HepG2 (cell line): ENCODE data around the gene PTPN3. TPM values are rescaled to one million over a fixed set of nuclear protein-coding genes. Genes with fewer than 3 reads are reported as not detected.
A peak's percentile ranks its signal among the peaks of the same experiment; 100 is the strongest.

Experiments
- ATAC-seq: fragments of 200-7000 bp; cut with Tn5 transposase; 3 replicates; pipeline ENCODE4 v1.9.1; 2020; ENCODE audit warnings: mild to moderate bottlenecking, moderate library complexity
- BruUV-seq: library from RNA; stranded (reverse); fragments of 400-500 nt; replicated peaks from 2 replicates; lab custom pipeline; 2021; lab: Mats Ljungman, UMichigan
- CTCF ChIA-PET: fragments of 300-600 bp; formaldehyde crosslinking; extraction: SDS; loops from one replicate; lab custom pipeline; 2021; ENCODE audit warnings: low total read pairs, inconsistent platforms, low intra/inter-chr PET ratio; lab: Yijun Ruan, JAX
- POLR2A ChIA-PET: fragments of 350-600 bp; sonication (Branson Sonifier 250); formaldehyde crosslinking; loops from one replicate; lab custom pipeline; 2020; ENCODE audit warnings: antibody characterized with exemption, inconsistent platforms; lab: Yijun Ruan, JAX
- DNase-seq: peaks from one replicate; pipeline ENCODE4 v3.0.0-alpha.2; 2015; ENCODE audit warnings: low spot score
- FAIRE-seq: peaks from 3 replicates; lab custom pipeline; 2011; peaks lifted over from hg19 to GRCh38; lab: Jason Lieb, UNC
- H2AFZ ChIP-seq: one replicate; pipeline ENCODE4 v1.6.1; 2011; ENCODE audit warnings: low read length, inconsistent platforms
- H3K27ac ChIP-seq: fragments of 300-600 bp; 3 replicates; pipeline ENCODE4 v1.8.0; 2011; ENCODE audit warnings: mixed run types, mild to moderate bottlenecking, mixed read lengths, low read length, inconsistent platforms; ENCODE audit not compliant: insufficient read depth; ENCODE audit errors: extremely low read length
- H3K27me3 ChIP-seq, 2 experiments: fragments of 200-600 bp in 1 of 2; 2 replicates in 1 of 2; 3 replicates in 1 of 2; pipeline versions ENCODE4 v1.6.0 to v1.8.0; 2011; ENCODE audit warnings: low read length in 2 of 2, mild to moderate bottlenecking in 2 of 2, moderate library complexity in 2 of 2, inconsistent platforms in 1 of 2; ENCODE audit not compliant: insufficient read depth in 2 of 2, control insufficient read depth in 1 of 2
- H3K36me3 ChIP-seq, 2 experiments: fragments of 200-600 bp in 1 of 2; replicated peaks in 1 of 2; 2 replicates in 1 of 2; 3 replicates in 1 of 2; pipeline versions ENCODE4 v1.5.1 to v1.8.0; 2011; ENCODE audit warnings: low read length in 2 of 2, inconsistent platforms in 1 of 2; ENCODE audit not compliant: insufficient read depth in 2 of 2, control insufficient read depth in 1 of 2
- H3K4me1 ChIP-seq: 2 replicates; pipeline ENCODE4 v1.5.1; 2012; ENCODE audit warnings: low read length, inconsistent platforms; ENCODE audit not compliant: insufficient read depth
- H3K4me2 ChIP-seq: 2 replicates; pipeline ENCODE4 v1.6.0; 2011; ENCODE audit warnings: low read depth, low read length, inconsistent platforms
- H3K4me3 ChIP-seq, 3 experiments: fragments of 200-600 bp in 1 of 3; sonication (generic), shearing (Covaris generic) in 1 of 3; replicated peaks in 1 of 3; 2 replicates each; pipeline ENCODE4 v1.5.1; 2011 to 2016; ENCODE audit warnings: low read length in 3 of 3, inconsistent platforms in 2 of 3, low read depth in 2 of 3, mild to moderate bottlenecking in 2 of 3, control low read depth in 1 of 3, mixed read lengths in 1 of 3; ENCODE audit not compliant: insufficient read depth in 1 of 3
- H3K79me2 ChIP-seq: one replicate; pipeline ENCODE4 v1.6.1; 2011; ENCODE audit warnings: low read length, inconsistent platforms; ENCODE audit not compliant: insufficient read depth
- H3K9ac ChIP-seq: 2 replicates; pipeline ENCODE4 v1.6.0; 2011; ENCODE audit warnings: mild to moderate bottlenecking, low read depth, low read length, inconsistent platforms; ENCODE audit not compliant: insufficient read depth
- H3K9me3 ChIP-seq: 2 replicates; pipeline ENCODE4 v1.5.1; 2012; ENCODE audit warnings: mild to moderate bottlenecking, low read length
- H4K20me1 ChIP-seq: 2 replicates; pipeline ENCODE4 v1.6.0; 2011; ENCODE audit warnings: inconsistent platforms, mild to moderate bottlenecking, low read length, moderate library complexity; ENCODE audit not compliant: insufficient read depth
- BRD4 ChIP-seq: sonication (generic); formaldehyde crosslinking; IDR thresholded peaks from 2 replicates; pipeline ENCODE4 v1.4.0; 2020; ENCODE audit warnings: missing genetic modification reagents
- FOSL2 ChIP-seq: sonication (generic); formaldehyde crosslinking; IDR thresholded peaks from 2 replicates; pipeline ENCODE4 v1.4.0; 2020; ENCODE audit warnings: missing genetic modification reagents
- KDM5B ChIP-seq: sonication (generic); formaldehyde crosslinking; IDR thresholded peaks from 2 replicates; pipeline ENCODE4 v1.4.0; 2020; ENCODE audit warnings: missing genetic modification reagents, mild to moderate bottlenecking, borderline replicate concordance
- MXI1 ChIP-seq: IDR thresholded peaks from 3 replicates; pipeline ENCODE4 v1.6.1; 2012; ENCODE audit warnings: low read depth, low read length, inconsistent platforms, borderline replicate concordance
- SALL1 ChIP-seq: sonication (generic); formaldehyde crosslinking; IDR thresholded peaks from 2 replicates; pipeline ENCODE4 v1.8.0; 2022; ENCODE audit warnings: mild to moderate bottlenecking, missing genetic modification reagents
- SOX6 ChIP-seq, 2 experiments: fragments of 450-650 bp in 1 of 2; sonication (generic) in 1 of 2; formaldehyde crosslinking in 1 of 2; IDR thresholded peaks; 2 replicates each; pipeline versions ENCODE4 v1.4.0 to v1.6.1; 2017 to 2020; ENCODE audit warnings: antibody characterized with exemption in 1 of 2, mild to moderate bottlenecking in 1 of 2, missing genetic modification reagents in 1 of 2
- SP4 ChIP-seq: sonication (generic); formaldehyde crosslinking; IDR thresholded peaks from 2 replicates; pipeline ENCODE4 v1.8.1; 2023; ENCODE audit warnings: mild to moderate bottlenecking, missing genetic modification reagents
- STAT5B ChIP-seq: sonication (generic); formaldehyde crosslinking; IDR thresholded peaks from 2 replicates; pipeline ENCODE4 v1.4.0; 2020; ENCODE audit warnings: missing genetic modification reagents
- YEATS4 ChIP-seq: sonication (generic); formaldehyde crosslinking; IDR thresholded peaks from 2 replicates; pipeline ENCODE4 v1.4.0; 2020; ENCODE audit warnings: missing genetic modification reagents, borderline replicate concordance
- ZC3H4 ChIP-seq: sonication (generic); formaldehyde crosslinking; IDR thresholded peaks from 2 replicates; pipeline ENCODE4 v1.4.0; 2020; ENCODE audit warnings: missing genetic modification reagents, borderline replicate concordance
- ZNF143 ChIP-seq: sonication (generic); formaldehyde crosslinking; IDR thresholded peaks from 2 replicates; pipeline ENCODE4 v1.4.0; 2020; ENCODE audit warnings: missing genetic modification reagents
- ZNF337 ChIP-seq: sonication (generic); formaldehyde crosslinking; IDR thresholded peaks from 2 replicates; pipeline ENCODE4 v1.5.1; 2020; ENCODE audit warnings: missing genetic modification reagents, low read depth, mild to moderate bottlenecking, borderline replicate concordance
- ZNF44 ChIP-seq: sonication (generic); formaldehyde crosslinking; IDR thresholded peaks from 2 replicates; pipeline ENCODE4 v1.5.1; 2020; ENCODE audit warnings: mild to moderate bottlenecking, missing genetic modification reagents
- ZNF557 ChIP-seq: sonication (generic); formaldehyde crosslinking; IDR thresholded peaks from 2 replicates; pipeline ENCODE4 v1.4.0; 2020; ENCODE audit warnings: missing genetic modification reagents
- WGBS: methylation state at CpG from one replicate; pipeline ENCODE4 v1.1.6; 2017; ENCODE audit warnings: low lambda C conversion rate; 5-methylcytosine and 5-hydroxymethylcytosine counted together
- in situ Hi-C: cut with HindIII; loops from 2 replicates; pipeline ENCODE4 v1.10.0; 2017; ENCODE audit warnings: low pct_unique_long_range_greater_than_20kb; ENCODE audit not compliant: extremely low pct_ligation_motif_present
- intact Hi-C: fragments of 100-400 bp; cut with micrococcal nuclease; formaldehyde crosslinking; loops from one replicate; pipeline ENCODE4 v1.10.0; 2022; ENCODE audit not compliant: unreplicated experiment
- polyA plus RNA-seq, 8 experiments: library from polyadenylated mRNA; depleted of rRNA in 3 of 8; stranded (reverse) in 7 of 8; unstranded in 1 of 8; fragments of >200 nt; fragmentation: Illumina TruSeq in 4 of 8; extraction: Trizol in 4 of 8; gene quantifications; 2 replicates each; pipeline versions ENCODE4 v1.2.1 to v1.2.3, GENCODE V29; 2011 to 2016; ENCODE audit warnings: low read depth in 4 of 8, missing spikeins in 1 of 8, mixed read lengths in 1 of 8; ENCODE audit not compliant: insufficient read depth in 1 of 8
- total RNA-seq, 5 experiments: library from RNA; depleted of rRNA; stranded (reverse); fragments of >200 nt; fragmentation: Illumina TruSeq; extraction: Trizol; gene quantifications; 2 replicates each; pipeline ENCODE4 v1.2.3, GENCODE V29; 2016; ENCODE audit warnings: low read depth in 1 of 5
- TF ChIP-seq, protein P1 (sequence below): conservative IDR thresholded peaks from 2 replicates; pipeline ENCODE4 v1.6.1; 2018; ENCODE audit warnings: missing genetic modification reagents
- TF ChIP-seq, protein P2 (sequence below): IDR thresholded peaks from 2 replicates; pipeline ENCODE4 v1.6.1; 2012; ENCODE audit warnings: inconsistent platforms
- TF ChIP-seq, protein P3 (sequence below): sonication (generic); formaldehyde crosslinking; IDR thresholded peaks from 2 replicates; pipeline ENCODE4 v1.4.0; 2020; ENCODE audit warnings: mild to moderate bottlenecking, missing genetic modification reagents, borderline replicate concordance

The PTPN3 gene
- total and polyA plus RNA-seq, 2 of the 13 experiments (the other 11 are each of a cell fraction or from before 2014, with no cell fraction given), result 5.6 to 20.5 TPM

DNA sequence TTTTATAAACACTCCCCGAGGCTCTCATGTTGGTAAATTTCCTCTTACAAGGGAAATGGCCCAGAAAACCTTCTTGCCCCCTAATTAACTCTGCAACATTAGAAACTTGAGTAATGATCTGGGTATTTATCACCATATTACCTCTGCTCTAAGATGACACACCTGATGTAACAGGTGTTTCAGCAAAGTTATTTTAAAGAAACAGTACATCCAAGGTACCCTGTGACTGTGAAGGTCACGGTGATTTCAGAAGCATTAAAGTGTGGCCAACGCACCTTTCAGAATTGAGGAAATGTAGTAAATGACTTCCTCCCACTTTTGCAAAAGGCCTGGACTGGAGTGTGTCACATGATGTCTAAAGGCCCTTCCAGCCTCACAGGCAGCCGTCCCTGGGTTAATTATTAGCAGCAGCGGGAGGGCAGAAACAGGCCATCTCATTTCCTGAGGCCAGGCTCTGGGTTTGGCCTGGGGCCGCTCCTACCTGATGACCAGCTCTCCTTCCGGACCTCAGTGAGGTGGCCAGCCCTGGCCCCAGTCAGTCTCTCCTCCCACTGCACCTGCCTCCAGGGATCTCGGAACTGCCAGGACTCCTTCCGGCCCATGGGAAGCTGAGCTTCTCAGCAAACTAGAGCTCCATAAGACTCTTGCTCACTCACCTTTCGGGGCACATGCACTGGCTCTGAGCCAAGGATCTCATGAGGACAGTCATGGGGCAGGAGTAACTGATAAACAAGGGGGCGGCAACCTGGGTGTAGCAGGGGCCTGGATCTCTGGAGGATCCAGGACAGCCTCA lies 20.7 kb downstream of the PTPN3 start (continued):
- TF ChIP-seq, protein P1, sequence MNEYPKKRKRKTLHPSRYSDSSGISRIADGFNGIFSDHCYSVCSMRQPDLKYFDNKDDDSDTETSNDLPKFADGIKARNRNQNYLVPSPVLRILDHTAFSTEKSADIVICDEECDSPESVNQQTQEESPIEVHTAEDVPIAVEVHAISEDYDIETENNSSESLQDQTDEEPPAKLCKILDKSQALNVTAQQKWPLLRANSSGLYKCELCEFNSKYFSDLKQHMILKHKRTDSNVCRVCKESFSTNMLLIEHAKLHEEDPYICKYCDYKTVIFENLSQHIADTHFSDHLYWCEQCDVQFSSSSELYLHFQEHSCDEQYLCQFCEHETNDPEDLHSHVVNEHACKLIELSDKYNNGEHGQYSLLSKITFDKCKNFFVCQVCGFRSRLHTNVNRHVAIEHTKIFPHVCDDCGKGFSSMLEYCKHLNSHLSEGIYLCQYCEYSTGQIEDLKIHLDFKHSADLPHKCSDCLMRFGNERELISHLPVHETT, result 0 out of 2 replicates have a peak, but pooled peaks have one; percentile 42
- TF ChIP-seq YEATS4 (CRISPR knock-in tag), result peak; percentile 80; the same call in 1 of the 2 replicates
- TF ChIP-seq SOX6 (IDR thresholded peaks at IDR 0.05), result no peak
- TF ChIP-seq SOX6 (CRISPR knock-in tag; IDR thresholded peaks at IDR 0.05), result no peak; the same call in 1 of the 2 replicates

DNA sequence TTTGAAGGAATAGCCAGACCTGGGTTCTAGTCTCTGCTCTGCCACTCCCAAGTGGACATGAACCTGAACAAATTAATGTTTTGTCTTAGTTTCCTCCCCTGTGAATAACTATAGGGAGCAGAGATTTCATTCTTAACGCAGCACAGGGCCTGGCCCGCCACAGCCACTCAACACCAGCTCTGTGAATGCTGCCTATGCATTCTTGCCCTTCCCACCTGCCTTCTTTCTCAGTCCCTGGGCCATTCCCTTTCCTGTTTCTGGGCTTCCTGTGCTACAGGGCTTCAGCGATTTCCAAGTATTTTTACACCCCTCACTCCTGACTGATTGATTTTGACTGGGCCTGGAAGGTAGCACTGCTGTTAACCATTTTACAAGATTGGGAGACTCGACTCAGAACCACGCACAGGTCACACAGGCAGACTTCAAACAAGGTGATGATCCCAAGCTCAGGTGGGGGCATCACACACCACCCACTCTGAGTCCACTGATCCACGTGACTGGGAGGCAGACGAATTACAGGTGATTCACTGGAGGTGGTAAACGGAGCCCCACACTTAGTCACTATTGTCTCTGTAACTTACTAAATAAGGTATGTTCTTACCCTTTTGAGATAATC lies 21.4 kb downstream of the PTPN3 start:
- peak overlapping the region; percentile 92 for H3K4me2 ChIP-seq
- H3K79me2 ChIP-seq, result peaks cover 13% of the 10 kb centered on the region
- WGBS, result 12% methylated on average over 8 of the region's 8 CpGs
- intact Hi-C loops, result loop anchor here (1.0 kb wide), 3 partner anchors 7 to 31 kb away; no protein-coding TSS in a partner anchor
- H3K27ac ChIP-seq, result peak overlapping the region; percentile 84
- peak overlapping the region; percentile 73 for H3K9ac ChIP-seq
- ChIA-PET CTCF (no interaction called here), POLR2A (interaction anchor here (0.8 to 4.3 kb wide), 8 partner anchors 10 to 131 kb away, joined by 3 to 71 read pairs (median 6); partner anchors contain the start of gene PTPN3)
- DNase-seq (peak; percentile 23), ATAC-seq (peak; percentile 35), FAIRE-seq (no peak)
- TSS peak; percentile 89 for BruUV-seq
- no peaks in the 10 kb centered on the region for H3K36me3 ChIP-seq
- H4K20me1 ChIP-seq, result no peaks in the 10 kb centered on the region
- no peaks in the 10 kb centered on the region for H3K27me3 ChIP-seq
- no peaks in the 10 kb centered on the region for H3K9me3 ChIP-seq
- H3K4me1 ChIP-seq, result peaks cover 58% of the 10 kb centered on the region
- in situ Hi-C loops, result no loop called here
- peak overlapping the region; percentile 32 to 63 (median 39); a peak in 5 of 6 replicates for H3K4me3 ChIP-seq
- peak overlapping the region; percentile 8 for H2AFZ ChIP-seq
- TF ChIP-seq SP4 (CRISPR knock-in tag) (peak; percentile 10; the same call in 1 of the 2 replicates), KDM5B (CRISPR knock-in tag) (no peak), ZNF143 (CRISPR knock-in tag) (no peak), ZNF337 (no peak), ZNF44 (CRISPR knock-in tag) (peak; percentile 20; the same call in 1 of the 2 replicates), FOSL2 (CRISPR knock-in tag) (peak; percentile 59), ZNF557 (CRISPR knock-in tag) (0 out of 2 replicates have a peak, but pooled peaks have one; percentile 47), SALL1 (CRISPR knock-in tag) (peak; percentile 43; the same call in 1 of the 2 replicates), STAT5B (CRISPR knock-in tag) (no peak), ZC3H4 (CRISPR knock-in tag) (peak; percentile 64; the same call in 1 of the 2 replicates), BRD4 (CRISPR knock-in tag) (0 out of 2 replicates have a peak, but pooled peaks have one; percentile 3), MXI1 (0 out of 3 replicates have a peak, but pooled peaks have one; percentile 4)
- TF ChIP-seq, protein P2, sequence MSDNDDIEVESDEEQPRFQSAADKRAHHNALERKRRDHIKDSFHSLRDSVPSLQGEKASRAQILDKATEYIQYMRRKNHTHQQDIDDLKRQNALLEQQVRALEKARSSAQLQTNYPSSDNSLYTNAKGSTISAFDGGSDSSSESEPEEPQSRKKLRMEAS, result peak; percentile 26; the same call in 1 of the 2 replicates
- TF ChIP-seq, protein P3, sequence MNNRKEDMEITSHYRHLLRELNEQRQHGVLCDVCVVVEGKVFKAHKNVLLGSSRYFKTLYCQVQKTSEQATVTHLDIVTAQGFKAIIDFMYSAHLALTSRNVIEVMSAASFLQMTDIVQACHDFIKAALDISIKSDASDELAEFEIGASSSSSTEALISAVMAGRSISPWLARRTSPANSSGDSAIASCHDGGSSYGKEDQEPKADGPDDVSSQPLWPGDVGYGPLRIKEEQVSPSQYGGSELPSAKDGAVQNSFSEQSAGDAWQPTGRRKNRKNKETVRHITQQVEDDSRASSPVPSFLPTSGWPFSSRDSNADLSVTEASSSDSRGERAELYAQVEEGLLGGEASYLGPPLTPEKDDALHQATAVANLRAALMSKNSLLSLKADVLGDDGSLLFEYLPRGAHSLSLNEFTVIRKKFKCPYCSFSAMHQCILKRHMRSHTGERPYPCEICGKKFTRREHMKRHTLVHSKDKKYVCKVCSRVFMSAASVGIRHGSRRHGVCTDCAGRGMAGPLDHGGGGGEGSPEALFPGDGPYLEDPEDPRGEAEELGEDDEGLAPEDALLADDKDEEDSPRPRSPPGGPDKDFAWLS, result 0 out of 2 replicates have a peak, but pooled peaks have one; percentile 16
